ENCODE results near the gene GMEB2. TPM values are rescaled to one million over a fixed set of nuclear protein-coding genes. Genes with fewer than 3 reads are reported as not detected.
A peak's percentile ranks its signal among the peaks of the same experiment; 100 is the strongest.

GMEB2 gene
- total RNA-seq, 2 donors from 2014 or later, result 18.4 to 27.9 TPM

GRCh38 chr20:63538204-63539091 lies 88.5 kb downstream of the GMEB2 start:
- Histone ChIP-seq H3K4me3 (peak overlapping the region in 1 of 2 donors; percentile 17), H3K27ac (peak overlapping the region; percentile 73 to 80)
- intact Hi-C loops (cut with DNase I), result loop anchor here (5.0 to 10.0 kb wide), 2 partner anchors 326 to 434 kb away; partner anchors contain the start of genes ABHD16B and TPD52L2

More at GRCh38 chr20:63538204-63539091, 88.5 kb downstream of the GMEB2 start:
- peak; percentile 92 for DNase-seq (ENCODE audit: low spot score)
- Histone ChIP-seq H3K9me3 (no peaks in the 10 kb centered on the region), H3K27me3 (replicated peaks; ENCODE audit: insufficient read depth) (no peaks in the 10 kb centered on the region), H3K4me1 (replicated peaks) (peaks cover 5% of the 10 kb centered on the region), H3K36me3 (no peaks in the 10 kb centered on the region)
- WGBS, result 28% methylated on average over 26 of the region's 27 CpGs
- TF ChIP-seq POLR2AphosphoS5 (IDR thresholded peaks at IDR 0.05) (peak; percentile 88), POLR2A (IDR thresholded peaks at IDR 0.05) (no peak)
- TF ChIP-seq, protein P1, sequence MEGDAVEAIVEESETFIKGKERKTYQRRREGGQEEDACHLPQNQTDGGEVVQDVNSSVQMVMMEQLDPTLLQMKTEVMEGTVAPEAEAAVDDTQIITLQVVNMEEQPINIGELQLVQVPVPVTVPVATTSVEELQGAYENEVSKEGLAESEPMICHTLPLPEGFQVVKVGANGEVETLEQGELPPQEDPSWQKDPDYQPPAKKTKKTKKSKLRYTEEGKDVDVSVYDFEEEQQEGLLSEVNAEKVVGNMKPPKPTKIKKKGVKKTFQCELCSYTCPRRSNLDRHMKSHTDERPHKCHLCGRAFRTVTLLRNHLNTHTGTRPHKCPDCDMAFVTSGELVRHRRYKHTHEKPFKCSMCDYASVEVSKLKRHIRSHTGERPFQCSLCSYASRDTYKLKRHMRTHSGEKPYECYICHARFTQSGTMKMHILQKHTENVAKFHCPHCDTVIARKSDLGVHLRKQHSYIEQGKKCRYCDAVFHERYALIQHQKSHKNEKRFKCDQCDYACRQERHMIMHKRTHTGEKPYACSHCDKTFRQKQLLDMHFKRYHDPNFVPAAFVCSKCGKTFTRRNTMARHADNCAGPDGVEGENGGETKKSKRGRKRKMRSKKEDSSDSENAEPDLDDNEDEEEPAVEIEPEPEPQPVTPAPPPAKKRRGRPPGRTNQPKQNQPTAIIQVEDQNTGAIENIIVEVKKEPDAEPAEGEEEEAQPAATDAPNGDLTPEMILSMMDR (IDR thresholded peaks at IDR 0.05), result peak in 1 of 4 experiments; percentile 16

Other genes starting within 250 kb of the GMEB2 start
- 10 to 100 TPM in 1 of 2 donors, under 1 TPM in 1; 0.46 to 35.6 TPM for gene KCNQ2, start 154.4 kb downstream of the GMEB2 start, total RNA-seq
- 10 to 100 TPM; 13.4 to 20.9 TPM for gene EEF1A2, start 128.0 kb downstream of the GMEB2 start, total RNA-seq
- gene PPDPF, start 106.3 kb downstream of the GMEB2 start, total RNA-seq, result 100 to 1,000 TPM; 602 to 609 TPM
- gene PTK6, start 89.7 kb downstream of the GMEB2 start, total RNA-seq, result 1 to 10 TPM in 1 of 2 donors, under 1 TPM in 1; 0.77 to 1.1 TPM
- 1 to 10 TPM in 1 of 2 donors, under 1 TPM in 1; 0.34 to 1.6 TPM for gene SRMS, start 79.4 kb downstream of the GMEB2 start, total RNA-seq
- gene FNDC11, start 72.9 kb downstream of the GMEB2 start, total RNA-seq, result 10 to 100 TPM in 1 of 2 donors, 1 to 10 TPM in 1; 1.8 to 12.1 TPM
- gene HELZ2, start 52.9 kb downstream of the GMEB2 start, total RNA-seq, result 10 to 100 TPM; 37.1 to 46.1 TPM
- gene STMN3, start 26.3 kb upstream of the GMEB2 start, total RNA-seq, result 10 to 100 TPM; 21.2 to 24.5 TPM
- gene RTEL1, start 31.2 kb upstream of the GMEB2 start, total RNA-seq, result 10 to 100 TPM; 21.8 to 42.6 TPM
- gene TNFRSF6B, start 69.6 kb upstream of the GMEB2 start, total RNA-seq, result 10 to 100 TPM in 1 of 2 donors, 1 to 10 TPM in 1; 6.7 to 12.2 TPM
- gene ARFRP1, start 80.9 kb upstream of the GMEB2 start, total RNA-seq, result 10 to 100 TPM; 36.8 to 50.8 TPM
- 10 to 100 TPM; 29.3 to 55.5 TPM for gene ZGPAT, start 80.9 kb upstream of the GMEB2 start, total RNA-seq
- gene LIME1, start 109.6 kb upstream of the GMEB2 start, total RNA-seq, result 10 to 100 TPM; 35.0 to 44.4 TPM
- gene SLC2A4RG, start 112.7 kb upstream of the GMEB2 start, total RNA-seq, result 100 to 1,000 TPM; 140 to 155 TPM
- gene ZBTB46, start 204.2 kb upstream of the GMEB2 start, total RNA-seq, result 10 to 100 TPM in 1 of 2 donors, 1 to 10 TPM in 1; 7.9 to 12.2 TPM
- gene ABHD16B, start 234.4 kb upstream of the GMEB2 start, total RNA-seq, result 1 to 10 TPM in 1 of 2 donors, not detected in 1; 1.6 TPM
- gene TPD52L2, start 238.2 kb upstream of the GMEB2 start, total RNA-seq, result 100 to 1,000 TPM; 105 to 127 TPM